Activated CD8-positive, alpha-beta memory T cell treated with anti-CD3 and anti-CD28 coated beads, Interleukin-2, amount 50 U/mL, for 48 hours (primary cell): Measurements from ENCODE around the gene C1QTNF3.
"Not testable (repeated sequence)": the region's sequence is repeated elsewhere in the genome, so short reads cannot be mapped to it uniquely, and the experiment has no call there.

ENCODE experiments used
- DNase-seq: peaks from one replicate; pipeline ENCODE4 v3.0.0-alpha.2; 2020

The C1QTNF3 gene, protein sequence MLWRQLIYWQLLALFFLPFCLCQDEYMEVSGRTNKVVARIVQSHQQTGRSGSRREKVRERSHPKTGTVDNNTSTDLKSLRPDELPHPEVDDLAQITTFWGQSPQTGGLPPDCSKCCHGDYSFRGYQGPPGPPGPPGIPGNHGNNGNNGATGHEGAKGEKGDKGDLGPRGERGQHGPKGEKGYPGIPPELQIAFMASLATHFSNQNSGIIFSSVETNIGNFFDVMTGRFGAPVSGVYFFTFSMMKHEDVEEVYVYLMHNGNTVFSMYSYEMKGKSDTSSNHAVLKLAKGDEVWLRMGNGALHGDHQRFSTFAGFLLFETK

GRCh38 chr5:34043099-34043876 is at the start of gene C1QTNF3:
Gene C1QTNF3, minus strand, starts transcription at chr5:34043213. Its CDS starts 88 bp downstream, at chr5:34043125.
- DNase-seq = no peak

GRCh38 chr5:34091039-34091438 is 48.0 kb upstream of the C1QTNF3 start:
- not testable (repeated sequence) for DNase-seq

GRCh38 chr5:34089802-34090201 is 46.8 kb upstream of the C1QTNF3 start:
- DNase-seq = not testable (repeated sequence)

GRCh38 chr5:34087728-34088127 is 44.7 kb upstream of the C1QTNF3 start:
- DNase-seq = not testable (repeated sequence)

DNA sequence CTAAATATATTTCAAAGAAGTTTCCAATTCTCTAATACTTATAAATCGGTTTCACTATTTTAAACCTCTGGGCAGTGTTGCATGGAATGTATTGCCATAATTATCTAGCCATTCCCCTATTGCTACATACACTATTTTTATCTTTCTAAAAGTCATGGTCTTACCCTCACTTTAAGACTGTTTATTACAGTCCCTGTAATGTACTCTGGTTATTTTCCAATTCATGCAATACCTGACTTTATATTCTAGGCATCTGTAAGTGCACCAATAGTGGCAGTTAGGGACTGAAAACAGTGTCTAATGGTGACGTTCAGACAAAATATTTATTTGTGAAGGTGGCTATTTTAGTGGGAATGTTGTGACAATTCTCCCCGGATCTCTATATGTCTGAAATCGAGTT is 40.9 kb upstream of the C1QTNF3 start:
- not testable (repeated sequence) for DNase-seq

DNA sequence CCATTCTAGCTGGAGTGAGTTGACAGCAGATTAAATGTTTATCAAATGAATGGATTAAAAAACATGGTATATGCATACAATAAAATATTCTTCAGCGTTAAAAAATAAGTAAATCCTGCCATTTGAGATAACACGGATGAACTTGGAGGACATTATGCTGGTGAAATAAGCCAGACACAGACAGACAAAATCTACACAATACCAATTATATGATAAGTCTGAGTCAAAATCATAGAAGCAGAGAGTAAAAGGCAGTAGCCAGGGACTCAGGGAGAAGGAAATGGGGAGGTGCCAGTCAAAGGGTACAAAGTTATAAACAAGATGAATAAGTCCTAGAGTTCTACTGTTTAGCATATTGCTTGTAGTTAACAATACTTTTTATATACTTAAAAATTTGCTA is 36.5 kb upstream of the C1QTNF3 start:
- DNase-seq = not testable (repeated sequence)

- not testable (repeated sequence) for DNase-seq
Measured at GRCh38 chr5:34077636-34078035, 34.6 kb upstream of the C1QTNF3 start.

- DNase-seq = not testable (repeated sequence)
Measured at GRCh38 chr5:34076719-34077364, 33.8 kb upstream of the C1QTNF3 start.

GRCh38 chr5:34074472-34074871 is 31.5 kb upstream of the C1QTNF3 start:
- not testable (repeated sequence) for DNase-seq

DNA sequence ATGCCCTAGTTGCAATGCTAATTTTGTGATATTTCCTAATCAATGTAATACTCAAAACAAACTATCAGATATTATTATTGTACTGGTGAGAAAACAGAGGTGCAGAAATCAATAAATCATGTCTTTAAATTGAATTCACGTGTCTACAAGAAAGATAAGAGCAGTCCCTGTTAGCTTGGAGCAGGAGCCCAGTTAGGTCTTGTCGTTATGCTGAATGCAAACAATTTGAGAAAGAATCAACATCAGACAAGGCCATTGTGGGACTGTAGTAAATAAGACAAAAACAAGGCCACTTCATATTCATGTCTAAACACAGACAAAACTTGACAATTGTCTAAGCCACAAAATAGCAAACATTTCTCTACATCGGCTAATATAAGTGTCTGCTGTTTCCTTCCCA is 31.1 kb upstream of the C1QTNF3 start:
- DNase-seq = not testable (repeated sequence)

- DNase-seq = not testable (repeated sequence)
Measured at GRCh38 chr5:34070626-34071025, 27.6 kb upstream of the C1QTNF3 start.

GRCh38 chr5:34064656-34065055 is 21.6 kb upstream of the C1QTNF3 start:
- DNase-seq = no peak

DNA sequence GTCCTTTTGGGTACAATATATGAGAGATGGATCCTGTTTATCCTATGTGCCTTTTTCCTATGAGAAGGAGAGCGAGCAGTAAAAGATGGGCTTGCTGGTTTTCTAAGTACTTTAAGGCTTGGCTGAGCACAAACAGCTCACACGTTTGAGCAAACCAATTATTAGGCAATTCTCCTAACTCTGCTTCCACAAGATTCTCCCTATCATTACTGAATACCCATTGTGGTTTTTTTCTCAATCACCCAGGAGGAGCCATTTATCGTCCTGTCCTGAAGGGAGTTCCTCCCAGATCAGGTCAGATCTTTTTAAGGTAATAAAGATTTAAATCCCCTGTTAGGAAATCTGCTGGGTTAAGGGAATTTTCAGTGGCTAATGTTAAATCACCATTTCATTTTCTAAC is 19.4 kb upstream of the C1QTNF3 start:
- no peak for DNase-seq

DNA sequence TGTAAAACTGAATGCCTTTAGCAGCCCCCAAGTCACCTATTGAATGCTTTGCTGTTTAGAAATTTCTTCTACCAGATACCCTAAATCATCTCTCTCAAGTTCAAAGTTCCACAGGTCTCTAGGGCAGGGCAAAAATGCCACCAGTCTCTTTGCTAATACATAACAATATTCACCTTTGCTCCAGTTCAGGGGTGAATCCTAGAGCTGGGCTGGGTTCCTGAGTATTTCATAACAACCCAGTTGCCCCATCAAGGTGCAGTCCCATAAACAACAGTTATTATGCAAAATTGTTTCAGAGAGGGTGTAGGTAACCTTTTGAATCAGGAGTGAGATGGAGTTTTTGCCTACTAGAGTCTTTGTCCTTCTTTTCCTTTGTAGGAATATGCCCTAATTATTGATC is 19.0 kb upstream of the C1QTNF3 start:
- DNase-seq = no peak

DNA sequence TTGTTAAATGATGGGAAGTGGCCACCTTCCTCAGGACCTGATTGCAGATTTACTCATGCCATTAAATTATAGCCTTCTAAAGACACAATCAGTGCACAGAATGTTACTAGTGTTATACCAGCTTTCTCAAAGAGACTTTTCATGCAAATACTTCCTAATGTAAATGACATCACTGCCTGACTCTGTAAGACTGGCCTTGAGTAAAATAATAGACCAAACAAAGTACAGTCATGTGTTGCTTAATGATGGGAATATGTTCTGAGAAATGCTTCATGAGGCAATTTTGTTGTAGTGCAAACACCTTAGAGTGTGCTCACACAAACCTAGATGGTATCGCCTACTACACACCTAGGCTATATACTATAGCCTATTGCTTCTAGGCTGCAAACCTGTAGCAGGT is 17.0 kb upstream of the C1QTNF3 start:
- DNase-seq = no peak

- DNase-seq = no peak
Measured at GRCh38 chr5:34058532-34058931, 15.5 kb upstream of the C1QTNF3 start.

- DNase-seq = no peak
Measured at GRCh38 chr5:34057569-34057968, 14.6 kb upstream of the C1QTNF3 start.

- DNase-seq = no peak
Measured at GRCh38 chr5:34057118-34057517, 14.1 kb upstream of the C1QTNF3 start.

GRCh38 chr5:34055667-34056066 is 12.7 kb upstream of the C1QTNF3 start:
- no peak for DNase-seq

DNA sequence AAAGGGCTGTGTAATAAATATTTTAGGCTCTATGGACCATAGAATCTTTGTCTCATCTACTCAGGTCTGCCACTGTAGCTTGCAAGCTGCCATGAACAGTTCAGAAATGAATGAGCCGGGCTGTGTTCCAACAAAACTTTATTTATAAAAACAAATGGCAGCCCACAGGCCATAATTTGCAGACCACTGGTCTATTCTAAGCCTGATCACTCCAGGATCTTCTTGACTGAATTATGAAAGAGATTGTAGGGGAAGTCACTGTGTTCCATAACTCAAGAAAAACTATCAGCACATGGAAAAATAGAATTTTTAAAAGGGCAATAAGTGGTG is 11.4 kb upstream of the C1QTNF3 start:
- DNase-seq = no peak

GRCh38 chr5:34053571-34054399 is 10.8 kb upstream of the C1QTNF3 start:
- no peak for DNase-seq

- no peak for DNase-seq
Measured at GRCh38 chr5:34053133-34053532, 10.1 kb upstream of the C1QTNF3 start.
